A549 treated with dexamethasone at 1 μM for 4 hours (cell line): ENCODE results near the gene ZNF548. TPM values are rescaled to one million over a fixed set of nuclear protein-coding genes. Genes with fewer than 3 reads are reported as not detected.

Experiments used
- total RNA-seq: library from RNA; stranded (reverse); fragments of 200-300 nt; extraction: Qiagen RNA extraction; gene quantifications from 5 replicates; pipeline ENCODE4 v1.2.3, GENCODE V29; 2022

ZNF548 gene
- 3.8 to 4.8 TPM (median 4.0 TPM) in 5 replicates for total RNA-seq

GRCh38 chr19:57389730-57390598 lies at the start of gene ZNF548:
TSS of gene ZNF548 (plus strand) at chr19:57389854. CDS start at chr19:57390100, 246 bp downstream.

GRCh38 chr19:57350877-57351805 lies 38.5 kb upstream of the ZNF548 start, which contains the start of gene ZNF304:
TSS of gene ZNF304 (plus strand) at chr19:57351271. CDS start at chr19:57351665, 394 bp downstream.

GRCh38 chr19:57362997-57363687 lies 26.5 kb upstream of the ZNF548 start, which contains the start of the genes TRAPPC2B and ZNF547:
TSS of gene TRAPPC2B (plus strand) at chr19:57363551. CDS start at chr19:57364834, 1,283 bp downstream.
TSS of gene ZNF547 (plus strand) at chr19:57363551. CDS start at chr19:57368556, 5,005 bp downstream.

GRCh38 chr19:57410877-57411671 lies 21.4 kb downstream of the ZNF548 start, which contains the start of gene ZNF17:
TSS of gene ZNF17 (plus strand) at chr19:57411161. CDS start at chr19:57413616, 2,455 bp downstream.

GRCh38 chr19:57435062-57435978 lies 45.7 kb downstream of the ZNF548 start, which contains the start of gene ZNF749:
TSS of gene ZNF749 (plus strand) at chr19:57435325. CDS start at chr19:57435579, 254 bp downstream.

Other genes with a start within 250 kb of the ZNF548 start
- not detected in 5 replicates for gene ZIM3, start 244.7 kb upstream of the ZNF548 start, total RNA-seq
- 0.08 to 0.11 TPM in 2 of 5 replicates, not detected in the others for gene DUXA, start 222.4 kb upstream of the ZNF548 start, total RNA-seq
- gene ZNF264, start 198.4 kb upstream of the ZNF548 start, total RNA-seq = 7.5 to 9.6 TPM (median 8.1 TPM) in 5 replicates
- 0.26 to 0.62 TPM (median 0.40 TPM) in 5 replicates for gene AURKC, start 158.8 kb upstream of the ZNF548 start, total RNA-seq
- 1.5 to 2.8 TPM (median 2.3 TPM) in 5 replicates for gene ZNF805, start 149.2 kb upstream of the ZNF548 start, total RNA-seq
- 0.92 to 1.9 TPM (median 1.1 TPM) in 5 replicates for gene ZNF460, start 109.4 kb upstream of the ZNF548 start, total RNA-seq
- gene ZNF543, start 69.4 kb upstream of the ZNF548 start, total RNA-seq = 1.6 to 1.9 TPM (median 1.7 TPM) in 5 replicates
- 2.2 to 2.6 TPM (median 2.2 TPM) in 5 replicates for gene ZNF304, start 38.6 kb upstream of the ZNF548 start, total RNA-seq
- 13.1 to 17.4 TPM (median 13.3 TPM) in 5 replicates for gene TRAPPC2B, start 26.3 kb upstream of the ZNF548 start, total RNA-seq
- 1.0 to 1.7 TPM (median 1.5 TPM) in 5 replicates for gene ZNF547, start 26.3 kb upstream of the ZNF548 start, total RNA-seq
- gene ZNF17, start 21.3 kb downstream of the ZNF548 start, total RNA-seq = 5.0 to 7.8 TPM (median 5.2 TPM) in 5 replicates
- gene ZNF749, start 45.5 kb downstream of the ZNF548 start, total RNA-seq = 12.5 to 13.8 TPM (median 13.5 TPM) in 5 replicates
- 0.06 to 0.13 TPM in 2 of 5 replicates, not detected in the others for gene VN1R1, start 67.3 kb downstream of the ZNF548 start, total RNA-seq
- gene ZNF772, start 87.7 kb downstream of the ZNF548 start, total RNA-seq = 0.86 to 1.8 TPM (median 1.6 TPM) in 5 replicates
- 5.3 to 6.8 TPM (median 6.5 TPM) in 5 replicates for gene ZNF419, start 97.9 kb downstream of the ZNF548 start, total RNA-seq
- 4.2 to 5.7 TPM (median 4.9 TPM) in 5 replicates for gene ZNF773, start 110.1 kb downstream of the ZNF548 start, total RNA-seq
- gene ZNF549, start 137.5 kb downstream of the ZNF548 start, total RNA-seq = 1.7 to 2.0 TPM (median 1.8 TPM) in 5 replicates
- 2.6 to 4.2 TPM (median 3.9 TPM) in 5 replicates for gene ZNF550, start 170.0 kb downstream of the ZNF548 start, total RNA-seq
- 3.8 to 5.0 TPM (median 4.4 TPM) in 5 replicates for gene ZNF416, start 189.1 kb downstream of the ZNF548 start, total RNA-seq
- 0.03 to 0.08 TPM in 2 of 5 replicates, not detected in the others for gene ZIK1, start 194.3 kb downstream of the ZNF548 start, total RNA-seq
- gene ZNF530, start 210.0 kb downstream of the ZNF548 start, total RNA-seq = 4.3 to 5.1 TPM (median 4.6 TPM) in 5 replicates
- gene ZNF134, start 224.4 kb downstream of the ZNF548 start, total RNA-seq = 7.3 to 9.0 TPM (median 8.1 TPM) in 5 replicates
- 6.3 to 6.9 TPM (median 6.8 TPM) in 5 replicates for gene ZNF211, start 243.3 kb downstream of the ZNF548 start, total RNA-seq